GM19455 (cell line): ENCODE measurements around the gene PTF1A.

Experiments
- ATAC-seq: cut with Tn5 transposase; IDR thresholded peaks from one replicate; pipeline ENCODE4 v1.9.1; 2021; ENCODE audit not compliant: unreplicated experiment

The PTF1A gene

GRCh38 chr10:23186697-23187096 lies 5.4 kb upstream of the PTF1A start:
- no peak for ATAC-seq

GRCh38 chr10:23187155-23187554 lies 5.0 kb upstream of the PTF1A start:
- no peak for ATAC-seq

GRCh38 chr10:23189024-23189423 lies 3.1 kb upstream of the PTF1A start:
- no peak for ATAC-seq

GRCh38 chr10:23190872-23191763 lies 994 bp upstream of the PTF1A start:
- ATAC-seq = no peak

GRCh38 chr10:23192712-23193434 lies 761 bp downstream of the PTF1A start:
- no peak for ATAC-seq

- ATAC-seq = no peak
Measured at GRCh38 chr10:23193435-23194074, 1.4 kb downstream of the PTF1A start.

GRCh38 chr10:23194471-23194965 lies 2.4 kb downstream of the PTF1A start:
- ATAC-seq = no peak

- no peak for ATAC-seq
Measured at GRCh38 chr10:23194966-23195845, 3.1 kb downstream of the PTF1A start.

- ATAC-seq = no peak
Measured at GRCh38 chr10:23195846-23196600, 3.9 kb downstream of the PTF1A start.

- ATAC-seq = no peak
Measured at GRCh38 chr10:23196915-23197314, 4.8 kb downstream of the PTF1A start.

GRCh38 chr10:23197416-23197861 lies 5.3 kb downstream of the PTF1A start:
- no peak for ATAC-seq

GRCh38 chr10:23198610-23198939 lies 6.5 kb downstream of the PTF1A start:
- no peak for ATAC-seq

GRCh38 chr10:23198940-23199767 lies 7.0 kb downstream of the PTF1A start:
- ATAC-seq = no peak

GRCh38 chr10:23199768-23200511 lies 7.8 kb downstream of the PTF1A start:
- no peak for ATAC-seq

- ATAC-seq = no peak
Measured at GRCh38 chr10:23200586-23200985, 8.5 kb downstream of the PTF1A start.

GRCh38 chr10:23200997-23201652 lies 9.0 kb downstream of the PTF1A start:
- ATAC-seq = no peak

GRCh38 chr10:23201837-23202236 lies 9.7 kb downstream of the PTF1A start:
- no peak for ATAC-seq

GRCh38 chr10:23202779-23203178 lies 10.7 kb downstream of the PTF1A start:
- ATAC-seq = no peak
